KOPT-K1 (cell line): Measurements from ENCODE around the gene BCAM.
"Not testable (repeated sequence)": the region's sequence is repeated elsewhere in the genome, so short reads cannot be mapped to it uniquely, and the experiment has no call there.

Experiments
- H3K27ac ChIP-seq: fragments of 200-600 bp; sonication (generic); 2 replicates; pipeline ENCODE4 v1.5.1; 2016; ENCODE audit warnings: antibody characterized with exemption, mild to moderate bottlenecking, low read depth, low read length; ENCODE audit not compliant: poor library complexity, severe bottlenecking
- H3K36me3 ChIP-seq: fragments of 200-600 bp; sonication (generic); 2 replicates; pipeline ENCODE4 v1.5.1; 2017; ENCODE audit warnings: antibody characterized with exemption, mild to moderate bottlenecking, low read length, moderate library complexity; ENCODE audit not compliant: insufficient read depth
- H3K9me3 ChIP-seq: fragments of 200-600 bp; sonication (generic); 2 replicates; pipeline ENCODE4 v1.5.1; 2017; ENCODE audit warnings: antibody characterized with exemption, low read length, mild to moderate bottlenecking; ENCODE audit not compliant: insufficient read depth, poor library complexity, severe bottlenecking

BCAM gene

GRCh38 chr19:44781694-44782093 lies 27.2 kb upstream of the BCAM start:
- H3K9me3 ChIP-seq, H3K27ac ChIP-seq, H3K36me3 ChIP-seq: not testable (repeated sequence)

DNA sequence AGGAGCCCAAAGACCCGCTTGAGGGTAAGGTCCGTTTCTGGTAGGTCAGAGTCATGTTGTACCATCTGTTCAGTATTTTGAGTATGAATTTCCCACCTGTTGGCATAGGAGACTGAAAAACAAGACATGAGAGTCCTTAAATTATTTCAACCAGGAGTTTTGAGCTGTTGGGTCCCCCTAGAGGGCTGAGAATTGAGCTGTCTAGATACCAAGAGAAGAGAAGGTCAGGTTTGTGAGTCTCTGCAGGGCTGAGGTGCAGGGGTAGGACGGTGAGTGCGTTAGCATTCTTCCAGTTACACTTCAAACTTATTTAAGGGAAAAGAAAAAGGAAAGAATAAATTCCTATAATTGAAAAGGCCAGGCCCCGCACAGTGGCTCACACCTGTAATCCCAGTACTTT lies 26.2 kb upstream of the BCAM start:
- Histone ChIP-seq H3K9me3 (no peaks in the 10 kb centered on the region), H3K27ac (no peak overlapping the region), H3K36me3 (no peaks in the 10 kb centered on the region)

- Histone ChIP-seq H3K9me3 (no peaks in the 10 kb centered on the region), H3K27ac (no peak overlapping the region), H3K36me3 (no peaks in the 10 kb centered on the region)
Observed at GRCh38 chr19:44783545-44783944, 25.4 kb upstream of the BCAM start.

DNA sequence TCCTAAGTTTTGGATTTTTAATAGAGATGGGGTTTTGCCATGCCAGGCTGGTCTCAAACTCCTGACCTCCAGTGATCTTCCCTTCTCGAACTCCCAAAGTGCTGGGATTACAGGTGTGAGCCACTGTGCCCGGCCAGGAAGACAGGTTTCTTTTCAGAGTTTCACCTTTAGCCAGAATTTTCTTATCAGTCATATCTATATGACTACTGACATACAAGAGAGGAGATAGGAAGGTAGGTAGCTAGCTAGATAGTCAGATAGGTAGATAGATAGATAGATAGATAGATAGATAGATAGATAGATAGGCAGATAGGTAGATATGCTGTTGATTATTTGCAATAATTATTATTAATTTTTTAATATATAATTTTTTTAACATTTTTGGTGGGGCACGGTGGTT lies 23.6 kb upstream of the BCAM start:
- Histone ChIP-seq H3K27ac (no peak overlapping the region), H3K9me3 (no peaks in the 10 kb centered on the region), H3K36me3 (no peaks in the 10 kb centered on the region)

GRCh38 chr19:44785993-44786392 lies 22.9 kb upstream of the BCAM start:
- H3K9me3 ChIP-seq = no peaks in the 10 kb centered on the region
- H3K27ac ChIP-seq = no peak overlapping the region
- no peaks in the 10 kb centered on the region for H3K36me3 ChIP-seq

GRCh38 chr19:44788971-44789370 lies 19.9 kb upstream of the BCAM start:
- Histone ChIP-seq H3K36me3 (no peaks in the 10 kb centered on the region), H3K9me3 (no peaks in the 10 kb centered on the region), H3K27ac (no peak overlapping the region)

DNA sequence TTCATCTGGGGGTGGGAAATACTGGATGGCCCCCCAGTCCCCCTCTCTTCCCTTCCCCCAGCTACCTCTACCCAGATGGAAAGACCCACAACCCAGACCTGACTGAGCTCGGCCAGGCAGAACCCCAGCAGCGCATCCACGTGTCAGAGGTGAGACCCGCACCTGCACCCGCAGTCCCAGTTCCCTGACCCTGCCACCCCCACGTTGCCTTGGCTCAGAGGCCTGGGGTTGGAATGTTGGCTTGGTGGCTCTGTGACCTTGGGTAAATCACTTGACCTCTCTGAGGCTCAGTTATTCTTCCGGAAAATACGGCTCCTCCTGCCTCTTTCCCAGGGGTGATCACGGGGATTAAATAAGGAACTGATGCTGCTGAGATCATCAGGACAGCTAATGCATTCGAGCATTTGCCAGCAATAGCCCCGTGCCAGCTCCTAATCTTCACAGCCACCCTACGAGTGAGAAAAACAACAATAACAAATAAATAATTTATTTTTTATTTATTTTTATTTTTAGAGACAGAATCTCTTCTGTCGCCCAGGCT lies 18.9 kb upstream of the BCAM start:
- Histone ChIP-seq H3K36me3 (no peaks in the 10 kb centered on the region), H3K27ac (no peak overlapping the region), H3K9me3 (no peaks in the 10 kb centered on the region)

DNA sequence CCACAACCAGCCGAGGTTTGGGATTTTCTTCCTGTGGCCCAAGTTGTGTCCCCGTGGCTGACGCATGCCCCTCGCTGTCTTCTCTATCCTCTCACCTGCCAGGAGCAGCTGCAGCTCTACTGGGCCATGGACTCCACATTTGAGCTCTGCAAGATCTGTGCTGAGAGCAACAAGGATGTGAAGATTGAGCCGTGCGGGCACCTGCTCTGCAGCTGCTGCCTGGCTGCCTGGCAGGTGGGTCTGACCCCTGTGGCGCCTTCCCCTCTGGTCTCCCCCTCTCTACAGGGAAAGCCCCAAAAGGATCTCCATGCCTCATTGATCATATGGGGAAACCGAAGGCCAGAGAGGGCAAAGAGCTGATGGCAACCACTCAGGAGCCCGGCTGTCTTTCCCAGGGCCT lies 16.6 kb upstream of the BCAM start:
- Histone ChIP-seq H3K27ac (no peak overlapping the region), H3K9me3 (no peaks in the 10 kb centered on the region), H3K36me3 (no peaks in the 10 kb centered on the region)

DNA sequence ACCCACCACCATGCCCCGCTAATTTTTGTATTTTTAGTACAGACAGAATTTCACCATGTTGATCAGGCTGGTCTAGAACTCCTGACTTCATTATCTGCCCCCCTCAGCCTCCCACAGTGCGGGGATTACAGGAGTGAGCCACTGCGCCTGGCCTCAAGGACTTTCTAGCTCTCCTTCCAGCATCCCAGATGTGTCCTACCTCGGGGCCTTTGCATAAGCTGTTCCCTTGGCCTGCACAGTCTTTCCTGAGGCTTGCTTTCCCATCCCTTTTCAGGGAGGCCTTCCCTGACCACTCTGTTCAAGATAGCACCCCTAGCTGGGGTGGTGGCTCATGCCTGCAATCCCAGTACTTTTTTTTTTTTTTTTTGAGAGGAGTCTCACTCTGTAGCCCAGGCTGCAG lies 14.3 kb upstream of the BCAM start:
- no peaks in the 10 kb centered on the region for H3K36me3 ChIP-seq

DNA sequence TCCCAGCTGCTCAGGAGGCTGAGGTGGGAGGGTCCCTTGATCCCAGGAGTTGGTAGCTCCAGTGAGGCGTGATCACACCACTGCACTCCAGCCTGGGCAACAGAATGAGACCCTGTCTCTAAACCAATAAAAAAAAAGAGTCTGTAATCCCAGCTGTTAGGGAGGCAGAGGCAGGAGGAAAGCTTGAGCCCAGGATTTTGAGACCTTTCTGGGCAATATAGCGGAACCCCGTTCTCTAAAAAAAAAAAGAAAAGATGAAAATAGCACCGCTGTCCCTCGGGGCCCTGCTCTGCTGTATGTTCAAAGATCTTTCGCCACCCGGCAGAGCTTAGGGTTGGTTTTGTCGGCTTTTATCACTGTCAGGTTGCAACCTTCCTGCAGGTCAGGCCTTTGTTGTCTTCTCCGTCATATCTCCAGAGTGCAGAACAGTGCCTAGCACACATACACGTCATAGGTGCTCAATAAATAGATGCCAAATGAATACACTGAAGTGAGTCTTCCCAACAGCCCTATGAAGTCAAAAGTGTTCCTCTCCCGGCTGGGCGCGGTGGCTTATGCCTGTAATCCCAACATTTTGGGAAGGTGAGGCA lies 13.4 kb upstream of the BCAM start:
- Histone ChIP-seq H3K27ac (no peak overlapping the region), H3K36me3 (no peaks in the 10 kb centered on the region), H3K9me3 (no peaks in the 10 kb centered on the region)

More for the DNA sequence above, 14.3 kb upstream of the BCAM start:
- no peak overlapping the region for H3K27ac ChIP-seq
- H3K9me3 ChIP-seq = no peaks in the 10 kb centered on the region

DNA sequence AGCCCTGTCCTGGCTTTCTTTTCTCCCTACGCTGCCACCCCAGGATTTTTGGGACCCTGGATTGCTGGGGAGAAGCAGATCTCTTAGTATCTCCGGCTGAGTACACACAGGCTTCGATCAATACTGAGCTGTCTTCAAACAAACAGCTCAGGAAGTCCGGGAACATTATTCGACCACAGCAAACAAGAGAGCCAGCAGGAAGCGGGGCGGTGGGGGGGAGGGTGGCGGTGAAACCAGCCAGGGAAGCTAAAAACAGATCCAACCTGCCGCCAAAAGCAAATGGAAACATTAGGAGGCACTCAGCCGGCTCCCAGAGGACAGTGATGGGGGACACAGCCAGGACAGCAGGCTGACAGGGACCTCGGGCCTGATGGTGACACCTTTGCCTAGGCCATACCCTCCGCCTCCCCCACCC lies 12.2 kb upstream of the BCAM start:
- H3K27ac ChIP-seq = no peak overlapping the region
- no peaks in the 10 kb centered on the region for H3K9me3 ChIP-seq
- H3K36me3 ChIP-seq = no peaks in the 10 kb centered on the region

DNA sequence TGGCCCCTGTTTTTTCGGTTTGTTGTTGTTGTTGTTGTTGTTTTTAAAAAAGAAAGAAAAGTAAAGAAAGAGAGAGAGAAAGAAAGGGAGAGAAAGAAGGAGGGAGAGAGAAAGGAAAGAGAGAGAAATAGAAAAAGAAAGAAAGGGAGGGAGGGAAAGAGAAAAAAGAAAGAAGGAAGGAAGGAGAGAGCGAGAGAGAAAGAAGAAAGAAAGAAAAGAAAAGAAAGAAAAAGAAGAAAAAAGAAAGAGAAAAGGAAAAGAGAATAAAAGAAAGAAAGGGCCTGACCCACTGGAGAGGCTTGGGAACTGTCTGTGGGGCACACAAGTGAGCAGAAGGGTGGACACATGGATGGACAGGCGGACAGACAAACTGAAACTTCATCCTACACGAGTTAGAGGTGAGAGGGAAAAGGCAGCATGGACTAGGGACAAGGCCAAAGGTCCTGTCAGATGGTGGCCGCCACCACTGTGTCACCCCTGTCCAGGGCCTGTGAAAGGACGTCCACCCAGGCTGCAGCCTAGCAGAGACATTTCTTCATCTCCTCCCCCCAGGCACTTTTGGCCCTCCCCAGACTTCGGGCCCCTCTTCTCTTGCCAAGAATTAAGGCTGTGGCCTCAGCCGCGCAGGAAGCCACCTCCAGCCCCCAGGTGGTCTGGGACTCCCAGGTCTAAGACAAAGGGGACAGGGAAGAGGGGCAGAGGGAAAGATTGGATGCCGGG lies 9.1 kb upstream of the BCAM start:
- H3K9me3 ChIP-seq = no peaks in the 10 kb centered on the region
- H3K27ac ChIP-seq = no peak overlapping the region
- H3K36me3 ChIP-seq = no peaks in the 10 kb centered on the region

DNA sequence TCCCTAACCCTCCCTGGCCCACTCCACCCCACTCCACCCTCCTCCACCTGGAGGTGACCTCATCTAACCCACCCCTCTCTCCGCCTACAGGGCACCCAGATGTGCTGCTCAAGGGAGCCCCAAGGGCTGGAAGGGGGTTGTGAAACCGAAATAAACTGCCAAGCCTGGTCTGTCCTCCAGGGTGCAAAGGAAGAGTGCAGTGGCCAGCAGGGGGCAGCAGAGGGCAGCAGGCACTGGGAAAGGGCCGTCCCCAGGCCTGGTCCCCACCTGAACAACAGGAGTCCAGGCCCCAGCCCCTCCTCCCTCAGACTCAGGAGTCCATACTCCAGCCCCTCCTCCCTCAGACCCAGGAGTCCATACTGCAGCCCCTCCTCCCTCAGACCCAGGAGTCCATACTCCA lies 8.4 kb upstream of the BCAM start:
- H3K36me3 ChIP-seq = no peaks in the 10 kb centered on the region
- no peak overlapping the region for H3K27ac ChIP-seq
- H3K9me3 ChIP-seq = no peaks in the 10 kb centered on the region

GRCh38 chr19:44803442-44804428 lies 5.2 kb upstream of the BCAM start:
- Histone ChIP-seq H3K36me3 (no peaks in the 10 kb centered on the region), H3K9me3 (no peaks in the 10 kb centered on the region), H3K27ac (no peak overlapping the region)

DNA sequence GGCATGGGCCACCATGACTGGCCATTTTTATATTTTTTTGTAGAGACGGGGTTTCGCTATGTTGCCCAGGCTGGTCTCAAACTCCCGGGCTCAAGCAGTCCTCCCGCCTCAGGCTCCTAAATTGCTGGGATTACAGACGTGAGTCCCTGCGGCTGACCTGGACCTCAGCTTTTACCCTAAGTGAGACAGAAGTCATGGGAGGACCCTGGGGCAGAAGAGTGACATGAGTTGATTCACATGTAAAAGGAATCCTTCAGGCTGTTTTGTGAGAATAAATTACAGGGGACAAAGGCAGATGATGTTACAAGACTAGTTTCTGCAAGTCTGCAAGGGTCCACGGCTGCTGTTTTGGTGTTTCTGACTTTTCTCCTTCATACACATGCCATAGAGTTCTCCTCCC lies 2.6 kb upstream of the BCAM start:
- Histone ChIP-seq H3K36me3 (no peaks in the 10 kb centered on the region), H3K27ac (no peak overlapping the region), H3K9me3 (no peaks in the 10 kb centered on the region)
